GM10266 (cell line): ENCODE measurements around the gene HOXC9.

ENCODE experiments used
- DNase-seq: peaks from one replicate; pipeline ENCODE4 v3.0.0; 2012; ENCODE audit errors: extremely low spot score
- TF ChIP-seq, protein P1 (sequence below): IDR thresholded peaks from 2 replicates; pipeline ENCODE4 v1.5.1; 2012; ENCODE audit warnings: mild to moderate bottlenecking, low read depth; ENCODE audit not compliant: control insufficient read depth, insufficient read depth; ENCODE audit errors: missing control alignments

Gene HOXC9

DNA sequence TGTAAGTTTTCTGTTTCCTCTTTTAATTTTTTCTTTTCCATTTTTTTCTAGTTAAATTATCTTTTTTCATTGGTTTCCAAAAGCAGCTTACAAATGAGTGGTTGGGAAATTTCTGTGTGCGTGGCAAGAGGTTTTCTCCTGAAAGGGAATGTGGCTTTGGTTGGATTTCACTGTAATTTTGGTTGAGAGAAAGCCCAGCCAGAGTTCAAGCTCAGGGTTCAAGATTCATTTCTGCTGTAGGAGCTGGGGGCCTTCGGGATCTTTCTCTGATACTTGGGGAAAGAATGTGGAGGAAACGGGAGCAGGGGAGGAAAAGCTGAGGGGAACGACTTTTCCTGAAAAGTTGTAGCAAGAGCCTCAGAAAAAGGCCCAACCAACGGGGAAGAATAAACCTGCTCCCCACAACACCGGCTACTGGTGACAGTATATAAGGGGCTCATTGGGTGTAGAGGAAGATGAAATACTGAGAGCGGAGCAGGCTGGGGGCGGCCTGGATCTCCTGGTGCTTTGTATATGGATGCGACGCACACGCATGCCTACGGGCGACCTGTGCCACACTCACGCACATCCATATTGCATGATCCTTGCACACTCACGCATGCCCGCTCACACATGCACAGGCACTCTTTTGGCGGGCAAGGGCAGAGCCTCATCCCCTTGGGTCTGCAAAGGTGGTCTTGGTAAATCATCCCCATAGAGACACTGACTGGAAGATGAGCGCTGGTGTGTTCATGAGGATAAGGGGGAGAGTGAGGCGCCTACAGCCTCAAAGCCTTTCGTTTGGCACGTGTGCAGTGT lies 13.1 kb upstream of the HOXC9 start:
- no peak for DNase-seq
- TF ChIP-seq, protein P1, sequence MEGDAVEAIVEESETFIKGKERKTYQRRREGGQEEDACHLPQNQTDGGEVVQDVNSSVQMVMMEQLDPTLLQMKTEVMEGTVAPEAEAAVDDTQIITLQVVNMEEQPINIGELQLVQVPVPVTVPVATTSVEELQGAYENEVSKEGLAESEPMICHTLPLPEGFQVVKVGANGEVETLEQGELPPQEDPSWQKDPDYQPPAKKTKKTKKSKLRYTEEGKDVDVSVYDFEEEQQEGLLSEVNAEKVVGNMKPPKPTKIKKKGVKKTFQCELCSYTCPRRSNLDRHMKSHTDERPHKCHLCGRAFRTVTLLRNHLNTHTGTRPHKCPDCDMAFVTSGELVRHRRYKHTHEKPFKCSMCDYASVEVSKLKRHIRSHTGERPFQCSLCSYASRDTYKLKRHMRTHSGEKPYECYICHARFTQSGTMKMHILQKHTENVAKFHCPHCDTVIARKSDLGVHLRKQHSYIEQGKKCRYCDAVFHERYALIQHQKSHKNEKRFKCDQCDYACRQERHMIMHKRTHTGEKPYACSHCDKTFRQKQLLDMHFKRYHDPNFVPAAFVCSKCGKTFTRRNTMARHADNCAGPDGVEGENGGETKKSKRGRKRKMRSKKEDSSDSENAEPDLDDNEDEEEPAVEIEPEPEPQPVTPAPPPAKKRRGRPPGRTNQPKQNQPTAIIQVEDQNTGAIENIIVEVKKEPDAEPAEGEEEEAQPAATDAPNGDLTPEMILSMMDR, result no peak

DNA sequence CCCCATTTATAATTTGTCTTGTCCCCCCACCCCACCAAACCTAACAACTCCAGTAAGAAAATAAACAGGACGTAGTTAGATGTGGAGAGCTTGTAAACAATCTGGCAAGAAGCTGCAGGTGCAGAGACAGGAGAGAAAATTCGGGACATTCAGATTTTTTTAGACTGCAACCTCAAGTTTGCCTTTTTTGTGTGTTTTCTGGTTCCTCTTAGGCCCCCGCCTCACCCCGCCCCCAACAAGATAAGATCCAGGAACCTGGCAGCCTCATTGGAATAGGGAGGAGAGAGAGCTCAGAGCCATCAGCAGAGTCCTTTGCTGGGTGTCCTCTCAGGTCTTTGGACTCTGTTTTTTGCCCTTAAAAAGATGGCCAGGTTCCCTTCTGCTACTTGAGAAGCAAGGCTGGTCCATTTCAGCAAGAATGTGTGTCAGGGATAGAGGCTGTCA lies 12.2 kb upstream of the HOXC9 start:
- no peak for DNase-seq
- TF ChIP-seq, protein P1, result no peak

DNA sequence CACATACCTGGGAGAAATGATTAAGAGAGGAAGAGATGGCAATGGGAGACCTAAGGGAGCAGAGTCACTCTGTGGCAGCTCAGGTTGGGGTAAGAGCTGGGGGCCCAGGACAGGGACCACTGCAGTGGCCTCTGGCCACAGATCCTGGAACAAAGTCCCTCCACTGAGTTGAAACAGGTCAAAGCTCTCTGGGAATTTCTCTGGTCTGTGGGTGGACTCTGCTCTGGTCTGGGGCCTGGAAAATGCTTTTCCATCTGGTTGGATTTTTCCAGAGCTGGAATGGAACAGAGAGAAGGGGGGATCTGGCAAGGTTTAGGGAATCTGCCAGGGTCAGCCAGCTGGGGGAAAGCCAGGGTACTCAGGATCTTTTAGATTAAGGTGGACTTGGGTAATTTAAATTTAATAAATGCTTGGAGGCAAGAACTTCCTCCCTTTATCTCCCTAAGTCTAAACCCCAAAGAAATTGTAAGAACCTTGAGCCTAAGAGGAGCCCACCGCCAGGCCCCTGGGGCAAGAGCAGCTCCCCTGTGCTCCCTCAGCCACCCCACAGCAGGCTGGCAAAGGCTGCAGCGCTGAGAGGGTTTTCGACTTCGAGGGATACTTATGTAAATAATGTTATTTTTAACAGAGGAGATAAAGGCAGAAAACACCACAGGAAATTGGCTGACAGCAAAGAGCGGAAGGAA lies 11.3 kb upstream of the HOXC9 start:
- TF ChIP-seq, protein P1, result no peak
- no peak for DNase-seq

DNA sequence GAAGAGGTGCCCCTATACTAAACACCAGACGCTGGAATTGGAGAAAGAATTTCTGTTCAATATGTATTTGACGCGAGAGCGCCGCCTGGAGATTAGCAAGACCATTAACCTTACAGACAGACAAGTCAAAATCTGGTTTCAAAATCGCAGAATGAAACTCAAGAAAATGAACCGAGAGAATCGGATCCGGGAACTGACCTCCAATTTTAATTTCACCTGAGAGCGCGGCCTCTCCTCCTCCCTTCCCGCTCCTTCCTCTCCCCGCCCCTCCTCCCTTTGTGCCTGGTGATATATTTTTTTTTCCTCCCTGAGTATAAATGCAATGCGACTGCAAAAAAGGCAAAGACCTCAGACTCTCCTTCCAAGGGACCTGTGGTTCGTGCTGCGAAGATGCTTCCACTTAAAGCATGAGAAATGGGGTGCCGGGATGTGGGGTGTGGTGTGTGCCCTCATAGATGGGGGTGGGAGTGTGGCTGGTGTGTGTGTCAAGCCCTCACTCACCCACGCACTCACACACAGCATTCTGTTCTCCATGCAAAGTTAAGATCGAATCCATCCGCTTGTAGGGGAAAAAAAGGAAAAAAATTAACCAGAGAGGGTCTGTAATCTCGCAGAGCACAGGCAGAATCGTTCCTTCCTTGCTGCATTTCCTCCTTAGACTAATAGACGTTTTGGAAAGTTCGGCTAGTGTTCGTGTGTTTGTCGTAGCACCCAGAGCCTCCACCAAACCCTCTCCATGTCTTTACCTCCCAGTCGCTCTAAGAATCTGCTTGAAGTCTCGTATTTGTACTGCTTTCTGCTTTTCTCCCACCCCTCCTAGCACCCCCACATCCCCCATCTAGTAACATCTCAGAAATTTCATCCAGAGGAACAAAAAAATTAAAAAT lies 10.5 kb upstream of the HOXC9 start:
- TF ChIP-seq, protein P1, result peak; percentile 59
- peak; percentile 78 for DNase-seq

DNA sequence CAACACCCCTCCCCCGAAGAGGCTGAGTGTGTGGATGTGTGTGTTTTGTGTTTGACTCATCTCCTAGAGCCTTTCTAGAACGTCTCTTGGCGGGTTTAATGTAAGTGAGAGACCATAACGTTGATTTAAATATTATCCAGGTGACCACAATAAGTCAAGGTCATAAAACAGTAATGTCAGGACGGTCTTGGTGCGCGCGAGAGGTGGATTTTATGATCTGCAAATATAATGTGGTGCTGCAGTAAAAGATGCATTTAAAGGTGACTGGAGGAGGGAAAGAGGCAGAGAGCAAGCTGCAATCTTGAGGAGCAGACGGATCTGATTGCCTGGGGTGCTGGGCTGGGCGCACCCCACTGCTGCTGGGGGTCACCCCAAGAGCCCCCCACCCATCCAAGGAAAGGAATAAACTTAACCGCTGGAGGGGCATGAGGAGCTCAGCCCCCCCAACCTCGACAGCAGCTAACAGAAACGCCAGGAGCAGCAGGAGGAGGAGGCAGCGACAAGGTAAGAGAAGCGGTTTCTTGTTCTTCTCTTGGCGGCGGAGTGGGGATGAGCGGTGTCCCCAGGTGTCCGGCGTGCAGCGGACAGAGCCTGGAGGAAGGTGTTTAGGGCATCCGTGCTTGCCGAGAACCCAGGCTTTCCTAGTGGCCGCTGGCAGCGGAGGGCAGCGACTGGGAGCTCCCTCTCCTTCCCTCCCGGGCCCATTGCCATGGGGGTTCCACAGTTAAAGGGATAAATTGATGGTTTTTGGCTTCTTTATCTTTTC lies 9.5 kb upstream of the HOXC9 start:
- no peak for DNase-seq
- TF ChIP-seq, protein P1, result no peak

DNA sequence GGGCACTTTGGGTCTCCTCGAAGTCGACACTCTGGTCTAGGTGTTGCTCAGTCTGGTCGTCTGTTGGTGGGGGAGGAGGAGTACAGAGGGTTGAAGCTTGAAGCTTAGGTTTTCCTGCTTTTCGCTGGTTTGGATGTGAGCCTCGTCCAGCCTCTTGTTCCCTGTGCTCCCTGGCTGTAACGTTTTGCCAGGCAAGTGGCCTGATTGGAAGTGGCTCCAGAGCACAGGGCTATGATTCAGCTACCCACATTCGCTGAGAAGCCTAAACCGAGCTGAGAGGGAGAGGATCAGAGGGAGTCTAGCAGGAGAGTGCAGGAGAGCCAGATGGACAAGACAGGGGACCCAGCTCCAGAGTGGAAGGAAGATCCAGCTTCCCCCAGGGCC lies 8.9 kb upstream of the HOXC9 start:
- TF ChIP-seq, protein P1, result no peak
- no peak for DNase-seq
